Retina (tissue), 1 donor: ENCODE measurements around the gene GCLC.
"Not testable (repeated sequence)": the region's sequence is repeated elsewhere in the genome, so short reads cannot be mapped to it uniquely, and the experiment has no call there.

Source experiments
- DNase-seq: peaks from one replicate; pipeline ENCODE4 v3.0.0-alpha.2; 2016

The GCLC gene

DNA sequence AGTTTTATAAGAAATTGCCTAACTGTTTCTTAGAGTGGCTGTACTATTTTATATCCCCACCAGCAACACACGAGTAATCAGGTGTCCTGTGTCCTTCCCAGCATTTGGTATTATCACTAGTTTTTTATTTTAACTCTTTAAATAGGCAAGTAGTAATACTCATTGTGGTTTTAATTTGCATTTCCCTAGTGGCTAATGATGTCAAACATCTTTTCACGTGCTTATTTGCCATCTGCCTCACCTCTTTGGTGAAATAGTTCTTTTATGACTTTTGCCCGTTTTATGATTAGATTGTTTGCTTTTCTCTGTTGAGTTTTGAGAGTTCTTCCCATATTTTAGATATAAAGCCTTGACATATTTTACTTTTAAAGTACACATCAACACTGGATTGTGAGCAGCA is 57.8 kb downstream of the GCLC start:
- no peak for DNase-seq

DNA sequence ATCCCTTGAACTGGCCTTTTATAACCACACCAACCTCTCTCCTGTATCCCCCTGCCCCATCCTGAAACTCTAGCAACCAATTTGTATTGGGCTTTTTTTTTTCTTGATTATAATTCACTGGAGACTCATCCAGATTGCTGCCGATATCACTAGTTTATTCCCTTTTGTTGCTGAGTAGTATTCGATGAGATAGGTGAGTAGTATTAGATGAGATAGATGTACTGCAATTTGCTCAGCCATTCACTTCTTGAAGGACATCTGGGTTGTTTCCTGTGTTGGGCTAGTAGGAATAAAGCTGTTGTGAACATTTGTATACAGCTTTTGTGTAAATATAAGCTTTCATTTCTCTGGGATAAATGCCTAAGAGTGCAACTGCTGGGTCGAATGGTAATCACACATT is 58.2 kb downstream of the GCLC start:
- DNase-seq = no peak

DNA sequence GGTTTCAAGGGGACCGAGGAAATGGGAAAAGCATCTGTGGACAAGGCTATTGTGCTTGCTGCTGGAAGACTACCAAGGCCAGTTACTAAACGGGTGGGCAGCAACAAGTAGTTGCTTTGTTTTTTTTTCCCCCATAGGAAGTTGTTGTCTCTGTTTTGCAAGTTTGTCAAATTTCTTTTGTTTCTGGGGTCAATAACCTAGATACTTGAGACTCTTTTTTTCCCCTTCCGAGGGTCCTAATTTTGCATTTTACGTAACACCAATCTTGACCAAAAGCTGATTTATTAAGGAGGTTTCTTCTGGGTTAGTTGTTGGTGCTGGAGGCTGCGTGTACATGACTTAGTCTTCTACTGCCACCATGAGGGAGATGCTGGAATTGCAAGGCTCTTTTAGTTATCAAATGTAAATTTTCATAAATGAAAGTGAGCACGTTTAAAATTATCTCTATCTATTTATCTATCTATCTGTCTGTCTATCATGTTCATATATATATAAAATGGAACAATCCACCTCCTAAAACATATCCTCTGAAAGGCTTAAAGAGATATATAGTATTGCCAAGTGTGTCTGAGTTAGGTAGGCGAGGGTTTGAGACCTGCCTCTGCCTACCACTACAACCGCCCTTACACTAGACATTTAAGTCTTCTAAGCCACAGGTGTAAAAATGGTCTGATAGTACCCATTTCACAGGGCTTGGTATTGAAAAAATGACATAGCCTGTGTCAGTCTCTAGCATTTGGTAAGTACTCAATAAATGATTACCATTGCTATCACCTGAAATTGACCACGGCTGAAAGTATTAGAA is 60.2 kb downstream of the GCLC start:
- peak; percentile 73 for DNase-seq

DNA sequence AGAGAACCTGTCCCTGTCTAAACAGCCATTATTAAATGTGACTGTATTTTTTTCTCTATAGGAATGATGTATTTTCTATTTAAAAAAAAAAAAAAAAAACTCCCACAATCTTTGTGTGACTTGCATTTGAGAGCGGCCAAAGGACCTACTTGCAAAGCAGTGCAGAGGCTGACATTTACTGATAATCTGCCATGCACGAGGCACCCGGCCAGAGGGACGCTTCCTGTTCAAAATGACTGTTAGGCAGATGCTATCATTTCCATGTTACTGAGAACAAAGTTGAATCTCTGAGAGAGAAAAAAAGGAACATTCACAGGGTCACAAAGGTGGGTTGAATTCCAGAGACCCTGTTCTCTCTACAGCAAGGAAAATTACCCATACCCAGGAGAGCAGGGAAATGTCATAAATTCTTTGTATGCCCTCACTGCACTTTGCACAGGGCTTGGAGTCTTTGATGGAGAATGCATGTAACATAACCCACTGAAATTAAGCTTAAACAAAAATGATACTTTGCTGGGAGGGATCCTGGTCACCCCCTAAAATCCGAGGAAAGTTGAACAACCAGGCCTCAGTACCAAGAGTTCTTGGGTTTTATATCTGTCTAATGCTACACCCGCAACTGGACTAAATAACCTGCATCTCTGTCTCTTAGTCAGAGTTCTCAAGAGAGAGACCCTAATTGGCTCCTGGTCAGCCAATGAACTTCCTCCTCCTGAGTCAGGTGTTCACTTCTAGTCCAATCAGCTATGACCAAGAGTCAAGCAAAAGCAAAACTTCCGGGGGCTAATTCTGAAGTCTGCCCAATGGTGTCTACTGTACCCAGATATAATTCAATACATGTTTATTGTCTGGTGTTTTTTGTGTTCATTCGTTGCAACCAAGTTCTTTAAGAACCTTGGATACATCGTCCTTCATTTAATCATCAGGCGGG is 61.2 kb downstream of the GCLC start:
- no peak for DNase-seq

DNA sequence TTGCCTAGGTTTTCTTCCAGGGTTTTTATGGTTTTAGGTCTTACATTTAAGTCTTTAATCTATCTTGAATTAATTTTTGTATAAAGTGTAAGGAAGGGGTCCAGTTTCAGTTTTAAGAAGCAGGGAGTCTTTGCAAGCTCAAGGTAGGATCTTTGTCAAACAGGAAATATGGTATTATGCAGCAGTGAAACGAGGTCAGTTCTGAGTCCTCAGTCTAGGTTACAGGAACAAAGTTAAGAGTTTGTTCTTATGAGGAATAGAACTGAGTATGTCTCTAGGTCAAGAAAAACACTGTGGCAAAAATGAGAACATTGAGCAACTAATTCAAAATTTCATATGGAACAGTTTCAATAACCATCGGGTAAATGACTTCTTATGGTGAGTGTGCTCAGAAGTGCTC is 63.6 kb downstream of the GCLC start:
- no peak for DNase-seq

DNA sequence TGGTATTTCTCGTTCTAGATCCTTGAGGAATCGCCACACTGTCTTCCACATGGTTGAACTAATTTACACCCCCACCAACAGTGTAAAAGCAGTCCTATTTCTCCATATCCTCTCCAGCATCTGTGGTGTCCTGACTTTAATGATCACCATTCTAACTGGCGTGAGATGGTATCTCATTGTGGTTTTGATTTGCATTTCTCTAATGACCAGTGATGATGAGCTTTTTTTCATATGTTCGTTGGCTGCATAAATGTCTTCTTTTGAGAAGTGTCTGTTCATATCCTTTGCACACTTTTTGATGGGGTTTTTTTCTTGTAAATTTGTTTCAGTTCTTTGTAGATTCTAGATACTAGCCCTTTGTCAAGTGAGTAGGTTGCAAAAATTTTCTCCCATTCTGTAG is 64.1 kb downstream of the GCLC start:
- not testable (repeated sequence) for DNase-seq

DNA sequence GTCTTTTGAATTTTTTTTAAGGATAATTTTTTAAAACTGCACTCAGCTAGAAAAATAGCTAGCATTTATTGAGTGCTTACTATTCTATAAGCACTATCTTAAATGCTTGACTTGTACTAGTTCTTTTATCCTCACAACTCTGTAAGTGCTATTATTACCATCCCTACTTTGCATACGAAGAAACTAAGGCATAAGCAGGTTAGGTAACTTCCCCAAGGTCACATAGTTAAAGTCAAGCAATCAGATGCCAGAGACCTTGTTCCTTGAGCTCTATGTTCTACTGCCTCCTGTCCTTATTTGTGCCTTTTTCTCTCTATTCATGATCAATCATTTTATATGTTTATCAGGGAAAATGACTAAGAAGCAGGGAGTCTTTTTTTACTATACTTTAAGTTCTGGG is 65.0 kb downstream of the GCLC start:
- no peak for DNase-seq

DNA sequence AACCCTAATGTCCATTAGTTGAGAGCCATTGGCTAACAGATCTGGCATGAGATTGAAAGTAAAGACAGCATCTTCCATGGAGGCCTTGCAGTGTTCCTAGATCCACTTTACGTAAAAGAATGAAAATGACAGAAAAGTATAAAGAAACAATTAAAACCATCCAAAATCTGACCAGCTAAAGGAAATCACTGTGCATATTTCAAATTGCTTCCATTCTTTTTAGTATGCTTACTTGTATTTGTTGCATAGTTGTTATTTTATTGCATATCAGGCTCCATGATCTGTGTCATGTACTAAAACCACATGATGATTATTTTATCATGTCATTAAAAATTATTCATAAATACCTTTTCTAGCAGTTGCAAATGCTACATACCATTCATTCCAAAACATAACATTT is 67.9 kb downstream of the GCLC start:
- DNase-seq = no peak

DNA sequence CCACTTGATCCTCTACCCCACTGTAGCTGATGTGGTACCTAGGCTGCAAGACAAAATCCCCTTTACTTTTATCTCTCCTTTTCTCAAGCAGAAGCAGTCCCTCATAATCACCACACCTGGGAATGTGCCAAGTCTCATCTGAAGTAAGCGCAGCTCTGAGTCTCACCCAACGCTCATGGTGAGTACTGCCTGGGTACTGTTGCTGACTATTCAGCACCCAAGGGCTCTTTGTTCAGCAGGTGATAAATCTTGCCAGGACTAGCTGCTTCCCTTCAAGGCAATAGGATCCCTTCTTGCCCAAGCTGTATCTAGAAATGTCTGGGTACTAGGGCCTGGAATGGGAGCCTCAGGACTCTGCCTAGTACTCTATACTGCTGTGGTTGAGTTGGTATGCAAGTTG is 70.9 kb downstream of the GCLC start:
- no peak for DNase-seq

DNA sequence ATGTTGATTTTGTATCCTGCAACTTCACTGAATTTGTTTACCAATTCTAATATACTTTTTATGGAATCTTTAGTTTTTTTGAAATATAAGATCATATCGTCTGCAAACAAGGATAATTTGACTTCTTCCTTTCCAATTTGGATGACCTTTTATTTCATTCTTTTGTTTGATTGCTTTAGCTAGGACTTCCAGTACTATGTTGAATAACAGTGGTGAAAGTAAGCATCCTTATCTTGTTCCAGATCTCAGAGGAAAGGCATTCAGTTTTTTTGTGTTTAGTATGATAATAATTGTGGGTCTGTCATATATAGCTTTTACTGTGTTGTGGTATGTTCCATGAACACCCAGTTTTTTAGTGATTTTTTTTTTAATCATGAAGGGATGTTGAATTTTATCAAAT is 75.7 kb downstream of the GCLC start:
- no peak for DNase-seq

DNA sequence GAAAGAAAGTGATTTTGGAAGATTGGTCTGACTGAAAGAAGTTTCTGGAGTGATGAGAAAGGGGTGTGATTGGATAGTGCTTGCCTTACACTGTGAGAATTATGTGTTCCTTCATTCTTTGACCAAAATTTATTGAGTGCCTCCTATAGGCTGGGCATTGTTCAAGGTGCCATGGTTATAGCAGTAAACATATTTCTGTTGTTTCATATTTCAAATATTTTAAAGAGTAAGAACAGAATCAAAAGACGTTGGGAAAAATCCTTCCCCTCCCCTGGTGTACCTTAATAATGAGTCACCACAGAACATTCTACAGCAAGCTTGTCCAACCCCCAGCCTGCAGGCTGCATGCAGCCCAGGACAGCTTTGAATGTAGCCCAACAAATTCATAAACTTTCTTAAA is 78.6 kb downstream of the GCLC start:
- no peak for DNase-seq

DNA sequence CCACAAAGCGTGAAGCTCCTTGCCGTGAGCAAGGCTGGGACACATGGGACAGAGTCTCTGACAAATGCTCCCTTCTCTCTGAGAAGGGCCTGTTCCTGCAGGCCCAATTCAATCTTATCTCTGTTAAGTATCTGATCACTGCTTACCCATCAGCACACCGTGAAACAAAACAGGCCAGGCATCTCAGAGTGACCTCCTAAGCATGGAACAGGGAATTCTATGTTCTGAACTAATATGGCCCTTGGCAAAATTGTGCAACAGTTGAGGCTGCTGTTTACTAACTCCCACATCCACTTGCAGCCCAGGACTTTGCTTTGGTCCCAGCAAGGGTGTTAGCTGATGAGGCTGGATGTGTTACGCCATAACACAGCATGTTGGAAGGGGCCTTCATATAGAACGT is 79.2 kb downstream of the GCLC start:
- DNase-seq = no peak

DNA sequence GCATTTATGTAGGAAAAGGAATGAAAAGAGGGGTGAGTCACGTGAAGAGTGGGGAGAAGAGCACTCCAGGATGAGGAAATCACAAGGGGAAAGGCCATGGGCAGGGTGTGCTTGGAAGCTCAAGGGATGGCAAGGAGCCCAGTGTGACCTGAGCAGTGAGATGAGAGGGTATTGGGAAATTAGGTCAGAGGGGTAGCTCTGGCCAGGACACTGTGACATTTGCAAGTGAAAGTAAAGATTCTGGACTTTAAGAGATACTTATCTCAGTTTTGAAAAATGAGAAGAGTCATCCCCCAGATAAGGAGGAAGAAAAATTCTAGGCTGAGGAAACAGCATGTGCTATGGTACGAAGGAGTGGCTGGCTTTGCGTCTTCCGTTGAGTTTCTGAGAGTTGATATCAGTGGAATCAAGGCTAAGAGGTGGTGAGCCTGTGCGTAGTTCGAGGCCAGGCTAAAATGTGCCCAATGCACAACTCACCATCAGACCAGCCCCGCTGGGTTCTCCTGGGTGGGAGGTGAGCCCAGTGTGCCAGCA is 79.9 kb downstream of the GCLC start:
- no peak for DNase-seq

DNA sequence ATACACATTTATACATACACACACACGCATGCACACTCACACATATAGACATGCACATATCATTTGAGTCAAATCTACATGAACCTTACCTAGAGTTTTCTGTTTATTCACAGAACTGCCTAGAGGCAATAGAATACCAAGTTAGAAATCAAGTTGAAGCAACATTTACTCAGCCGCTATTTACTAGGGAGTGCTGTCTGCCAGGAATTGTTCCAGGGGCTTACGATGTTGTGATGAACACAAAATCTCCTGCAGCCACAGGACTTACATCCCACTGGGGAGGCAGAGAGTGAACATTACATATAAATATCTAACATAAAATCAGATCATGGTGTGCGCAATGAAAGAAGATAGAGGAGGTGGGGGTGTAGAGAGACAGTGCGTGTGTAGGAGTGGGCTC is 80.4 kb downstream of the GCLC start:
- no peak for DNase-seq

DNA sequence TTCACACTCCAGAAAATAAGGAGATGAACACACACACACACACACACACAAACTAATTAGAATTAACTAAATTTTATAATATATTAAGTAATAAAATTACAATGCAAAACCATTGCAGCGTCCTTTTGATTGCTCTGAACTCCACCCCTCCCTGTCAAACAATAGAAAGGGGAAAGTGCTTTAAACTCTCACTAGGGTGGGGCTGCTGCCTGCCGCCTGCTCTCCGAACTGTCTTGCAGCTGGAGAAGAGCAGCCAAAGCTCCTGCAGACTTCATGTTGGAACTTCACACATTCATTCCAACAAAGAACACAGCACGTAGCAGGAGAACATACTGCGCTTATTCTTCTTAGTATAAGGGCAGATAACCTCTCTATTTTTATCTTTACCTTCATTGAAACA is 83.2 kb downstream of the GCLC start:
- DNase-seq = no peak

DNA sequence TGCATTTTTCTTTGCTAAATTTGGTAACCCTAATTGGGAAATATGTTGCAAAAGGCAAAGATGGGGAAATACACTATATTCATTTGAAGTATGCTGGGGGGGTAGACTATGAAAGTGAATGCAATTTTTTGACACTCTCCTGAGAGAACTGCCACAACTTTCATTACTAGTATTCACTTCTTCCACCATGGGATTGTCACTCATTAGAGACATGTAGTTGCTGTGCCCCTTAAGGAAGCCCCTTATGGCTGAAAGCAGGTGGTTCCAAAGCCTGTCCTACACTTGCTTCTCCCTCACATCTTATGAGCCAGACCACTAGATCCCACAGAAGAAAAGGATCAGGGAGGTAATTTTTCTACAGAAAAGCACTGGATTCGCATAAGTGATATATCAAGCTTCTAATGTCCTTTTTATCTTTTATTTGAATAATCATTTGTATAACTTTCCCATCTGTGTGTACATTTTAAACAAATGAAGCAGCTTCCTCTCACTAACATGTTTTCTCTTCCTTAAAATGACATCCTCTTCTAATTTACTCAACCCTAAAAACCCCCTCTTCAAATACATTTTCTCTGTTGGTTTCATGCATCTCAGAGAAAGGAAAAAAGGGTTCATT is 83.8 kb downstream of the GCLC start:
- no peak for DNase-seq

DNA sequence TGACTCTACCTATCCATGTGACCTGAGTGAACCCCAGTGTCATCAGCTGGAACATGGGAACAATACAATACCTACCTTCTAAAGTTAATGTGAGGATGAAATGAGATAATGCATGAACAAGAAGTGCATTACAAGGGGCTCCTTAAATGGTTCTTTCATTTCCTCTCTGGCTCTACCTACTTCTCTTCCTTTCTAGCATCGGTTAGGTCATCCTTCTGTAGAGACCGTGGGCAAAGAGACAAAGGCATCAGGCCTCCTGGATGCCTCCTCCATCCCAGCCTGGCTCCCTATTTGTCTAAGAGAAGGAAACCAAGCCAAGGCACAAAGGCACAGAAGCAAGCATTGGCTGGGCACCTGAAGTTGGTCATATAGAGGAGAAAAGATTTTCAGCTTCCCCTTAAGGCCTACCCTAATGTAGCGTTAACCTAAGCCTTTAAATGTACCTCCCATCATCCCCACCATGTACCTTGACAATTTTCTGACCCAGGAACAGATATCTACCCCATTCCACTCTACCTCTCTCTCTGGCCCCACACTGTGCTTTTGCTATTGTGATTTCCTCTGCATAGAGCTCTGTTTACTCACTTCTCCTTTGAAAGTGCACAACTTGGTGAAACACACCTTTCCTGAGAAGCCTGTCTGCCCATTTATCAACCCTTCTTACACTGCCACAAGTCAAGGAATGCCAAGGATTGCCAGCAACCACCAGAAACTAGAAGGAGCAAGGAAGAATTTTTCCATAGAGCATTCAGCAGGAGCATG is 86.6 kb downstream of the GCLC start:
- no peak for DNase-seq

DNA sequence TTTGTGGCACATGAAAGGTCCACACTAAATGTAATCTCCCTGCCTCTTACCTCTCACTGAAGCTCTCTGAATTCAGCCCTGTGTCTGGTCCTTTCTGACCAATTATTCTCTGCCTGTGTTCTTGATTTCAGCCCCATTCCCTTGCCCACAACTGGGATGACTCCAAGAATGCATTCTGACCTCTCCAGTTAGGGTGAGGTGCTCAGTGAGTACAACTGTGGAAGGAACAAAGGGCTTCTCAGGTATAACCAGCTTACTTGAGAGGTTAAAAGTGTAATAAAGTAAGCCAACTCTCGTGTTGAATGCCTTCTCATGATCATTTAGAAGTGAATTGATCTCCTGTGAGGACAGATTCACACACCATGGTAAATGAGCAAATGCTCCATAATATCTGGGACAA is 88.1 kb downstream of the GCLC start:
- no peak for DNase-seq

DNA sequence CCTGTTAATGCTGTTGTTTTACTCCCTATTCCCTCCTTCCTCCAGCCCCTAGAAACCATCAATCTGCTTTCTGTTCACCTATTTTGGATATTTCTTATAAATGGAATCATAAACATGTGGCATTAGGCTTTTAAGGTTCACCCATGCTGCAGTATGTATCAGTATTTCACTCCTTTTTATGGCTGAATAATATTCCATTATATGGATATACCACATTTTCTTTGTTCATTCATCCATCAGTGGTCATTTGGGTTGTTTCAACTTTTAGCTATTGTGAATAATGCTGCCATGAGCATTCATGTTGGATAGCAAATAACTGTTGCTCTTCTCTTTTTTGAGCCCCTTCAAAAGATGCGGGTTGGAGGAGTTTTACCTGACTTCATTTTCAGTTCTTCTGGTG is 89.2 kb downstream of the GCLC start:
- no peak for DNase-seq

DNA sequence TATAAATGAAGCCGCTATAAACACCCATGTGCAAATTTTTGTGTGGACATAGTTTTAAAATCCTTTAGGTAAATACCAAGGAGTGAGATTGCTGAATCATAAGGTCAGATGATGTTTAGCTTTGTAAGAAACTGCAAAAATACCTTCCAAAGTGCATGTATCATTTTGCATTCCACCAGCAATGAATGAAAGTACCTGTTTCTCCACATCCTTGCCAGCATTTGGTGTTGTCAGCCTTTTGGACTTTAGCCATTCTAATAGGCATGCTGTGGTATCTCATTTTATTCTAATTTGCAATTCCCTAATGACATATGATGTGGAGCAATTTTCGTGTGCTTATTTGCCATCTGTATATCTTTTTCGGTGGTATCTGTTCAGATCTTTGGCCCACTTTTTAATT is 93.7 kb downstream of the GCLC start:
- DNase-seq = no peak

DNA sequence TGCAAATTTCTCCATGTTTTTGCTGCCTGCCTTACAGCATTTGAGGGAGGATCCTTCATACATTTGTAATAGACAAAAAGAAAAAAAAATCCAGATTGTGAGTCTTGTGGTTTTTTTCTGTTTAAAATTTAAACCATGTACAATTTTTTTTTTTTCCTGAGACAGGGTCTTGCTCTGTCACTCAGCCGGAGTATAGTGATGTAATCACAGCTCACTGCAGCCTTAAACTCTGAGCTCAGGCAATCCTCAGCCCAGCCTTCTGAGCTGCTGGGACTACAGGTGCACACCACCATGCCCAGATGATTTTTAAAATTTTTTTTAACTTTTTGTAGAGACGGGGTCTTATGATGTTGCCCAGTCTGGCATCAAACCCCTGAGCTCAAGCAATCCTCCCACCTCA is 97.0 kb downstream of the GCLC start:
- DNase-seq = no peak
